Measurements from ENCODE around the gene MTTP. TPM values are rescaled to one million over a fixed set of nuclear protein-coding genes. Genes with fewer than 3 reads are reported as not detected.

Gene MTTP
- total RNA-seq, 2 experiments from 2014 or later: 0.25 to 0.57 TPM

DNA sequence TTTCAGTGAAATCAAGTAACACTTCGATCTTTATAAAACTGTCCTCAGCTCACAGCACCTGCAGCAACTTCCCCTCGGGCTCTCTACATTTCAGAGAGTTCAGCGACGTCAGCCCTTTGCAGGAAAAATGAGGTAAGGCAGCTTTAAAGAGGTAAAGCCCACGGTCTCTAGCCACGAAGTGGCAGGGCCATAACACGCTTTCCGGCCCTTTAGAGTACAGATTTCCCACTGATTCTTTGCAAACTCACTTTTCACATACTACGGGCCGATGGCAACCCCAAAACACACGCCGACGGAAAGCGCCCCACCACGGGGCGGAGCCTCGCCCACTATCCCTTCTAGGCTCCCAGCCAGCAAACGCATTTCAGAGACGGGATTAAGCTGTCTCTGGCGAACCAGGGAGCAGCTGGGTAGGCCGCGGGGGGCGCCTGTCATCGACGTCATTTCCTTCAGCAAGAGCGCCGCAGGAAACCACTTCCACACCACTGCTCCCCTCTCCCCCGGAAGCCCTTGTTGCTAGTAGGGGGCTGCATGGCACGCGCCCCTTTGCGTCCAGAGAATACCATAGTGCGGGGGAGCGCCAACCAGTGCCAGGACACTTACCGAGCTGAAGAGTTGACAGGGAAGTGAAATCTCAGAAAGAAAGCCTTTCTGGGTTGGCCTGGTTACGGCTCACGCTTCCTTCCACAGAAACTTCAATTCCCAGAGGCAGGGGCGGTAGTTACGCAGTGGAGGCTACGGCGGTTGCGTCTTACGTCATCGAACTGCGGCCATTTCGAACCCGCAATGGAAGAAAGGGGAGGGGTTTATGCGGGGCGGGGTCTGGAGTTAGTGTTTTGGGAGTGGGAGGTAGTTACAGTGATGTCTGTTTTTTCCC, 11.1 kb upstream of the MTTP start, which contains the start of gene TRMT10A:
TRMT10A (minus strand) TSS at position 730 of the 877 bp plus-strand sequence. CDS start 4,701 bp downstream, outside the sequence.
- intact Hi-C loops (cut with micrococcal nuclease; ENCODE audit: unreplicated experiment): loop anchor here (1.0 to 10.0 kb wide), 5 partner anchors 322 to 1419 kb away; partner anchors contain the start of genes METAP1 and STPG2
- CTCF ChIA-PET (ENCODE audit: unreplicated experiment): no interaction called here
- peak within 1 kb of the TSS; percentile 80 for H3K4me3 ChIP-seq (ENCODE audit: low read depth, low read length, poor library complexity, severe bottlenecking)
- H3K27ac ChIP-seq (ENCODE audit: low read depth, low read length, poor library complexity, severe bottlenecking): peak within 1 kb of the TSS; percentile 78
- H2AFZ ChIP-seq (ENCODE audit: low read length): peak within 1 kb of the TSS; percentile 98
- no TSS peak for BruUV-seq (replicated peaks)
- H3K4me2 ChIP-seq (ENCODE audit: low read length): peak within 1 kb of the TSS; percentile 75
- peaks cover 12% of the 10 kb centered on the region for H3K4me1 ChIP-seq (ENCODE audit: insufficient read depth, low read length, poor library complexity, severe bottlenecking)
- no peaks in the 10 kb centered on the region for H3K36me3 ChIP-seq (ENCODE audit: insufficient read depth, low read length)
- POLR2A ChIA-PET: interaction anchor here (0.6 to 2.7 kb wide), 15 partner anchors 9 to 475 kb away, joined by 3 to 17 read pairs (median 6); partner anchors contain the start of genes ADH5, DAPP1 and MTTP
- peaks cover 6% of the 10 kb centered on the region; the same call in 1 of the 2 replicates for H3K9me2 ChIP-seq (ENCODE audit: insufficient read depth, low read length)
- peak; percentile 96 for DNase-seq (ENCODE audit: low spot score)
- TF ChIP-seq EZH2phosphoT487 (IDR thresholded peaks at IDR 0.05; ENCODE audit: borderline replicate concordance, low read depth, low read length): no peak
- TF ChIP-seq, protein P1, sequence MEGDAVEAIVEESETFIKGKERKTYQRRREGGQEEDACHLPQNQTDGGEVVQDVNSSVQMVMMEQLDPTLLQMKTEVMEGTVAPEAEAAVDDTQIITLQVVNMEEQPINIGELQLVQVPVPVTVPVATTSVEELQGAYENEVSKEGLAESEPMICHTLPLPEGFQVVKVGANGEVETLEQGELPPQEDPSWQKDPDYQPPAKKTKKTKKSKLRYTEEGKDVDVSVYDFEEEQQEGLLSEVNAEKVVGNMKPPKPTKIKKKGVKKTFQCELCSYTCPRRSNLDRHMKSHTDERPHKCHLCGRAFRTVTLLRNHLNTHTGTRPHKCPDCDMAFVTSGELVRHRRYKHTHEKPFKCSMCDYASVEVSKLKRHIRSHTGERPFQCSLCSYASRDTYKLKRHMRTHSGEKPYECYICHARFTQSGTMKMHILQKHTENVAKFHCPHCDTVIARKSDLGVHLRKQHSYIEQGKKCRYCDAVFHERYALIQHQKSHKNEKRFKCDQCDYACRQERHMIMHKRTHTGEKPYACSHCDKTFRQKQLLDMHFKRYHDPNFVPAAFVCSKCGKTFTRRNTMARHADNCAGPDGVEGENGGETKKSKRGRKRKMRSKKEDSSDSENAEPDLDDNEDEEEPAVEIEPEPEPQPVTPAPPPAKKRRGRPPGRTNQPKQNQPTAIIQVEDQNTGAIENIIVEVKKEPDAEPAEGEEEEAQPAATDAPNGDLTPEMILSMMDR (conservative IDR thresholded peaks at IDR 0.05; ENCODE audit: low read length): no peak
- H3K79me2 ChIP-seq (ENCODE audit: insufficient read depth, low read depth, low read length): no peaks in the 10 kb centered on the region
- no peaks in the 10 kb centered on the region for H3K9me3 ChIP-seq (ENCODE audit: low read length)
- H4K20me1 ChIP-seq (ENCODE audit: insufficient read depth, low read length): no peaks in the 10 kb centered on the region

- DNase-seq (ENCODE audit: low spot score): no peak
- Histone ChIP-seq H3K79me2 (ENCODE audit: insufficient read depth, low read depth, low read length) (no peaks in the 10 kb centered on the region), H3K4me3 (ENCODE audit: low read depth, low read length, poor library complexity, severe bottlenecking) (peak overlapping the region; percentile 80), H3K4me1 (ENCODE audit: insufficient read depth, low read length, poor library complexity, severe bottlenecking) (peaks cover 12% of the 10 kb centered on the region), H3K27ac (ENCODE audit: low read depth, low read length, poor library complexity, severe bottlenecking) (no peak overlapping the region), H2AFZ (ENCODE audit: low read length) (peak overlapping the region; percentile 98), H3K9me2 (ENCODE audit: insufficient read depth, low read length) (peaks cover 6% of the 10 kb centered on the region; the same call in 1 of the 2 replicates), H4K20me1 (ENCODE audit: insufficient read depth, low read length) (no peaks in the 10 kb centered on the region), H3K9me3 (ENCODE audit: low read length) (no peaks in the 10 kb centered on the region), H3K36me3 (ENCODE audit: insufficient read depth, low read length) (no peaks in the 10 kb centered on the region), H3K4me2 (ENCODE audit: low read length) (peak overlapping the region; percentile 75)
- intact Hi-C loops (cut with micrococcal nuclease; ENCODE audit: unreplicated experiment): loop anchor here (5.0 to 10.0 kb wide), 3 partner anchors 497 to 1420 kb away; partner anchors contain the start of genes METAP1 and STPG2
- no peak for TF ChIP-seq EZH2phosphoT487 (IDR thresholded peaks at IDR 0.05; ENCODE audit: borderline replicate concordance, low read depth, low read length)
- TF ChIP-seq, protein P1 (conservative IDR thresholded peaks at IDR 0.05; ENCODE audit: low read length): no peak
- CTCF ChIA-PET (ENCODE audit: unreplicated experiment): no interaction called here
- BruUV-seq (replicated peaks): no TSS peak
- POLR2A ChIA-PET: interaction anchor here (1.7 to 2.7 kb wide), 5 partner anchors 238 to 387 kb away, joined by 5 to 17 read pairs (median 13); partner anchors contain the start of gene DAPP1
Observed at GRCh38 chr4:99564921-99565320, 9.7 kb upstream of the MTTP start.

Measured in OCI-LY7 (cell line).